ENCODE data around the gene SNAPC5.

The SNAPC5 gene, protein sequence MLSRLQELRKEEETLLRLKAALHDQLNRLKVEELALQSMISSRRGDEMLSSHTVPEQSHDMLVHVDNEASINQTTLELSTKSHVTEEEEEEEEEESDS

DNA sequence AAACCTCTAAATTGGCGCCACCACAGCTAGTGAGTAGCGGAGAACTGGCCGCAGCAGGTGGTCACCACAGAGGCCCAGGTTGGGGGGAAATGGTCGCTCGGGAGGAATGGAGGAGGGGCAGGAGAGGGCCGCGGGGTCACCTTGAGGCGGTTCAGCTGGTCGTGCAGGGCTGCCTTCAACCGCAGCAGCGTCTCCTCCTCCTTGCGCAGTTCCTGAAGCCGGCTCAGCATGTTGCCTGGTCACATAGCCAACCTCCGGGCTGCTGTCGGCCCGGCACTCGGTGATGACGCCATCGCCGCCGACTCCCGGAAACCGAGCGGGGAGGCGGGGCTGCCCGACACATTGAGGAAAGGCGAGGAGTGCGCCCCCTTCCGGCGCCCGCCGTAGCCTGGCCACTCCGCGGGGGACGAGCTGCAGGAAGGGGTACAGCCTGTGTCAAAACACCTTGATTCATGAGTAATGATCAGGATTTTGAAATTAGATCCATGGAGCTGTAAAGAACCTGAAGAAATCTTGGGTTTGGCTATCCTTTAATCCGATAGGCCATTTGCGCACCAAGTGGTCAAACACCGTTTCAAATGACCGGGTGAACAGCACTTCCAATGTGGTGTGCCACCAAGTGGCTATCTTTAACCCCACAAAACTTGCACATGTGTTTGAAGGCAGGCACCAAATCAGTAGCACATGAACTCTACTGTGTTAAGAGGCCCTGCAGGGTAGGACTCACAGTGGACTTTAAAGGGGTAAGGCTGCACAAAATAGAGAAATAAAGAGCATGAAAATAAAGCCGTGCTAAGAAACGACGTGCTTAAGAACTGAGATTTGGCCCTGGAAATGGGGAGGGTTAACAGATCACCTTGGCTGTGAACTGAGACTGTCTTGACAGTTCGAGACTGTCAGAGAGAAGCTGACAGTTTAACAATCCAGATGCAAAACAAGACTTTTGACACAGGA is at the start of gene SNAPC5:
Gene SNAPC5 (minus strand): TSS at position 261 of the 954 bp plus-strand sequence. CDS start 31 bp downstream, at position 230.
- Histone ChIP-seq H3K27me3 (no peaks in the 10 kb centered on the region), H3K4me3 (peak within 1 kb of the TSS; percentile 84), H3K9me3 (no peaks in the 10 kb centered on the region), H3K36me3 (peaks cover 84% of the 10 kb centered on the region), H3K27ac (peak within 1 kb of the TSS; percentile 85), H3K4me2 (peak within 1 kb of the TSS; percentile 80), H3K4me1 (peaks cover 58% of the 10 kb centered on the region), H4K20me1 (peaks cover 50% of the 10 kb centered on the region), H3K9ac (peak within 1 kb of the TSS; percentile 89)
- peak; percentile 52; the same call in 1 of the 2 replicates for TF ChIP-seq Cebpa-rat (IDR thresholded peaks at IDR 0.05)

DNA sequence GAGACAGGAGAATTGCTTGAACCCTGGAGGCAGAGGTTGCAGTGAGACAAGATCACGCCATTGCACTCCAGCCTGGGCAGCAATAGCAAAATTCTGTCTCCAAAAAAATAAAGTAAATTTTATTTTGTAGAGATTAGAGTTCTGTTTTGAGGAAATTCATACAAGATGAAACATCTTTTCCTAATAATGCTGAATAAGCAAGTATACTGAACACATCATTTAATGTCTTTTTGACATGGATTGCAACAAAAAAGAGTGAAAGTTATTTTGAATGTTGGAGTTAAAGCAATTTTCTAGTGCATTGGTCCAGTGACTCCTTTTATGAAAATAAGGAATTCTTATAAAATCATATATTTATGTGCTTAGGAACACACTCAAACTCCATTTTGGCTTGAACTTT is 47.7 kb upstream of the SNAPC5 start:
- Histone ChIP-seq H3K4me2 (no peak overlapping the region), H3K36me3 (peaks cover 50% of the 10 kb centered on the region), H3K9ac (no peak overlapping the region), H3K4me3 (no peak overlapping the region), H3K4me1 (no peaks in the 10 kb centered on the region), H3K27me3 (no peaks in the 10 kb centered on the region), H3K9me3 (no peaks in the 10 kb centered on the region), H3K27ac (no peak overlapping the region), H4K20me1 (no peaks in the 10 kb centered on the region)
- no peak for TF ChIP-seq Cebpa-rat (IDR thresholded peaks at IDR 0.05)

DNA sequence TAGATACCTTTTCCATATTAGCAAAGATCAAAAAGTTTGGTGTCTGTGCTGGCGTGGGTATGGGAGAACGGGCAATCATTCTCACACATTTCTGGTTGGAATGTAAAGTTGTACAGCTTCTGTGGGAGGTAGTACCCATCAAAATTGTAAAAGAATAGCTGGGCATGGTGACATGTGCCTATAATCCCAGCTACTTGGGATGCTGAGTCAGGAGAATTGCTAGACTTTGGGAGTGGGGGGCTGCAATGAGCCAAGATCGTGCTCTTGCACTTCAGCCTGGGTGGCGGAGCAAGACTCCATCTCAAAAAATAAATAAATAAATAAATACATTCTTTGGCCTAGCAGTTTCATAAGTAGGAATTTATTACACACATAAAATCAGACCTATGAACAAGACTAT is 45.3 kb upstream of the SNAPC5 start:
- no peaks in the 10 kb centered on the region for H4K20me1 ChIP-seq
- H3K36me3 ChIP-seq: peaks cover 68% of the 10 kb centered on the region
- no peaks in the 10 kb centered on the region for H3K4me1 ChIP-seq
- H3K9me3 ChIP-seq: no peaks in the 10 kb centered on the region
- H3K4me3 ChIP-seq: no peak overlapping the region
- no peaks in the 10 kb centered on the region for H3K27me3 ChIP-seq
- H3K9ac ChIP-seq: no peak overlapping the region
- H3K4me2 ChIP-seq: no peak overlapping the region
- no peak overlapping the region for H3K27ac ChIP-seq
- TF ChIP-seq Cebpa-rat (IDR thresholded peaks at IDR 0.05): no peak

DNA sequence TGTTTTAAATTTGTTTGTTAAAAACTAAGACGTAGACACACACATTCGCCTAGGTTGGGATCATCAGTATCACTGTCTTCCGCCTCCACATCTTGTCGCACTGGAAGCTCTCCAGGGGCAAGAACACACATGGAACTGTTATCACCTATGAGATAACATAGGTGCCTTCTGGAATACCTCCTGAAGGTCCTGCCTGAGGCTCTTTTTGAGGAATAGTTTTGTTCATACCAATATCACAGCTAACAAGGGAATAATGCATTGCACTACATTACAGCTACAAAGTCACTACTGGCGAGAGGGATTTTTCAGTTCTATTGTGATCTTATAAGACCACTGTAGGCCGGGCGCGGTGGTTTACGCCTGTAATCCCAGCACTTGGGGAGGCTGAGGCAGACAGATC is 37.5 kb upstream of the SNAPC5 start:
- H3K36me3 ChIP-seq: peaks cover 74% of the 10 kb centered on the region
- TF ChIP-seq Cebpa-rat (IDR thresholded peaks at IDR 0.05): no peak
- H3K4me1 ChIP-seq: no peaks in the 10 kb centered on the region
- no peak overlapping the region for H3K9ac ChIP-seq
- H3K4me3 ChIP-seq: no peak overlapping the region
- no peak overlapping the region for H3K4me2 ChIP-seq
- H3K27me3 ChIP-seq: no peaks in the 10 kb centered on the region
- no peaks in the 10 kb centered on the region for H3K9me3 ChIP-seq
- H3K27ac ChIP-seq: no peak overlapping the region
- no peaks in the 10 kb centered on the region for H4K20me1 ChIP-seq

DNA sequence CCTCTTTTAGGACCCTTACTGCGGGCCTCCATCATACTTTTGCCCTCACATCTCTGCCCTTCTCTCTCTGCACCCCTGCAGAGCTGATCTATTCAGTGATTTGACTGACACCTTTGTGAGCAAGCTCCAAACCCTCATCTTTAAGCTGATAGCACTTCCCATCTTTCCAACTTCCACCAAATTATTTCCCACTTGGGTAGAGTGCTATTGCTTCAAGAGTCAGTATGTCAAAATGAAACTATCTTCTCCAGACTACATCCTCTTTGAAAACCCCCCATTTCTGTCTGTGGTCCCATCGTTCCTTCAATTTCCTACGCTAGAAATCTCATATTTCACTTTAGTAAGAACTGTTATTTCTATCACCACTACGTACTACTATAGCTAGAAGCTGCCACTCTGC is 27.3 kb upstream of the SNAPC5 start:
- Histone ChIP-seq H3K9me3 (no peaks in the 10 kb centered on the region), H3K36me3 (peaks cover 85% of the 10 kb centered on the region), H3K9ac (no peak overlapping the region), H3K27ac (no peak overlapping the region), H4K20me1 (no peaks in the 10 kb centered on the region), H3K27me3 (no peaks in the 10 kb centered on the region), H3K4me2 (no peak overlapping the region), H3K4me3 (no peak overlapping the region), H3K4me1 (no peaks in the 10 kb centered on the region)
- TF ChIP-seq Cebpa-rat (IDR thresholded peaks at IDR 0.05): no peak

DNA sequence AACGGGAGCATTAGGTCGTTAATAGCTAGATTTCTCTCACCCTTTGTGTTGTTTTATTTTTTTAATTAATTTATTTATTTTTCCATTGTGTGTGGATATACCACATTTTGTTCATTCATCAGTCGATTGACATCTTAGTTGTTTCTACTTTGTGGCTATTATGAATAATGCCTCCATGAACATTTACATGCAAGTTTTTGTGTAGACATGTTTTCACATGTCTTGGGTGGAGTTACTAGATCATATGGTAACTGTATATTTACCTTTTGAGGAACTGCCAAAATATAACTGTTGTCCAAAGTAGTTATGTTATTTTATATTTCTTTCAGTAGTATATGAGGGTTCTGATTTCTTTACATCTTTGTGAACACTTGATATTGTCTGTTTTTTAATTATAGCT is 26.4 kb upstream of the SNAPC5 start:
- no peak overlapping the region for H3K9ac ChIP-seq
- no peak overlapping the region for H3K4me3 ChIP-seq
- no peaks in the 10 kb centered on the region for H3K9me3 ChIP-seq
- no peak overlapping the region for H3K27ac ChIP-seq
- H4K20me1 ChIP-seq: no peaks in the 10 kb centered on the region
- H3K36me3 ChIP-seq: peaks cover 88% of the 10 kb centered on the region
- H3K4me2 ChIP-seq: no peak overlapping the region
- H3K27me3 ChIP-seq: no peaks in the 10 kb centered on the region
- no peak for TF ChIP-seq Cebpa-rat (IDR thresholded peaks at IDR 0.05)
- H3K4me1 ChIP-seq: no peaks in the 10 kb centered on the region

DNA sequence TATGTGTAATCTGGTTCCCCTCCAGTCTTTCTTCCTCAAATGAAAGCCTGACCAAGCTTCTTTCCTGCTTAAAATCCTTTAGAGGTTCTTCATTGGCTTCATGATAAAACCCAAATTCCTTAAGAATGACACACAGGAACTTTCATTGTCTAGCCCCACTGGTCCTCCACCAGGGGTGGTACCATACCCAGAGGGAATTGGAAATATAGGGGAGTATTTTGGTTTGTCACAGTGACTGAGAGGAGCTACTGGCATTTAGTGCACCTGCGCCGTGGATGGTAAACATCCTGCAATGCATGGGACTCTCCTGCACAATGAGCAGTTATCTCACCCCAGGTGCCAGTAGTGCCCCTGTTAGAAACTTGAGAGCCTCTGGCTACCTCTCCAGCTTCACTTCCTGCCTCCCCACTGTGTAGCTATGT is 18.4 kb upstream of the SNAPC5 start:
- Histone ChIP-seq H3K36me3 (peaks cover 82% of the 10 kb centered on the region), H3K4me1 (no peaks in the 10 kb centered on the region), H3K4me2 (no peak overlapping the region), H4K20me1 (no peaks in the 10 kb centered on the region), H3K27me3 (no peaks in the 10 kb centered on the region), H3K27ac (no peak overlapping the region), H3K9ac (no peak overlapping the region), H3K4me3 (no peak overlapping the region), H3K9me3 (no peaks in the 10 kb centered on the region)
- no peak for TF ChIP-seq Cebpa-rat (IDR thresholded peaks at IDR 0.05)

DNA sequence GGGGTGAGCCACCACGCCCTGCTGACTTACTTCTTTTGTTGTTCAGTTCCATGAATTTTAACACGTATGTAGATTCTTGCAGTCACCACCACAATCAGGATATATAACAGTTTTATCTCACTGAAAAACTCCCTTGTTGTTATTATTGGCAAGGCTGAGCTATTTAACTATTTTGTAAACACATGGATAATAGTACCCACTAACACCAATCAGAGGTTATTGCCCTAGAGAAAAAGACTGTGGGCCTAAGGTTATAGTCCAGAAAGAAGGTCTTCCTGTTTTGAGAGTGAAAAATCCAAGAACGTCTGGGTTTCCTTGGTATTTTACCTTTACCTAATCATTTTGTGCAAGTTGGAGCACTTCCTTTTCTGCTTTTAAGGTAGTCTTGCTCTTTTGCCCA is 17.0 kb upstream of the SNAPC5 start:
- Histone ChIP-seq H3K27me3 (no peaks in the 10 kb centered on the region), H3K9ac (no peak overlapping the region), H3K36me3 (peaks cover 79% of the 10 kb centered on the region), H3K4me3 (no peak overlapping the region), H3K27ac (no peak overlapping the region), H3K4me1 (no peaks in the 10 kb centered on the region), H4K20me1 (no peaks in the 10 kb centered on the region), H3K9me3 (no peaks in the 10 kb centered on the region), H3K4me2 (no peak overlapping the region)
- TF ChIP-seq Cebpa-rat (IDR thresholded peaks at IDR 0.05): no peak

DNA sequence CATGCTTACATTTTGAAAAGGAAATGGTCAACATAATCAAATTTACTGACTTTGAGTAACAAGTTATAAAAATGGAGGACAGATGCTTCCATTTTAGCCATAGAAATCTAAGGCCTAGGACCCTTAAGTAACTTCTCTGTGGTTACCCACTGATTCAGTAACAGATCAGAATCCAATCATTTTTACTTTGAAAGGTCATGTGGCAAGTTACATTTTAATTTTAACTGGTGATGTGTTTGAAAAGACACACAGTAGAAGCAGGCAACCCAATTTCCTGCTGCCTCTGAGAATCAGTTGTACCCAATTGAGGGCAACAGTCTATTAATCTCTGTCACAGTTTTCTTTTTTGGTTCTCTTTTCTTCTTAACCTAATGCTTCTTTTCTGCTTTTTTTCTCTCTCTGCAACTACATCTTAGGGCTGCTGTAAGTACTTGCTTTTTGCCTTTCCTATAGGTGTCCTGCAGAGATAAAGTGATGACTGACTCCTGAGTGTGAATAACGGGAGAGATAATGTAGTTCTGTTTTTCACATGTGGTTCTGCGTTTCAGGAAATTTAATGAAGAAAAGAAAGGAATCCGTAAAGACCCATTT is 10.8 kb upstream of the SNAPC5 start:
- peaks cover 37% of the 10 kb centered on the region for H3K36me3 ChIP-seq
- no peak for TF ChIP-seq Cebpa-rat (IDR thresholded peaks at IDR 0.05)
- H3K4me1 ChIP-seq: peaks cover 17% of the 10 kb centered on the region
- no peak overlapping the region for H3K4me3 ChIP-seq
- no peaks in the 10 kb centered on the region for H3K9me3 ChIP-seq
- no peak overlapping the region for H3K27ac ChIP-seq
- peaks cover 10% of the 10 kb centered on the region for H4K20me1 ChIP-seq
- H3K9ac ChIP-seq: no peak overlapping the region
- H3K4me2 ChIP-seq: 0 out of 2 replicates have a peak overlapping the region, but pooled peaks have one; percentile 10
- H3K27me3 ChIP-seq: no peaks in the 10 kb centered on the region

DNA sequence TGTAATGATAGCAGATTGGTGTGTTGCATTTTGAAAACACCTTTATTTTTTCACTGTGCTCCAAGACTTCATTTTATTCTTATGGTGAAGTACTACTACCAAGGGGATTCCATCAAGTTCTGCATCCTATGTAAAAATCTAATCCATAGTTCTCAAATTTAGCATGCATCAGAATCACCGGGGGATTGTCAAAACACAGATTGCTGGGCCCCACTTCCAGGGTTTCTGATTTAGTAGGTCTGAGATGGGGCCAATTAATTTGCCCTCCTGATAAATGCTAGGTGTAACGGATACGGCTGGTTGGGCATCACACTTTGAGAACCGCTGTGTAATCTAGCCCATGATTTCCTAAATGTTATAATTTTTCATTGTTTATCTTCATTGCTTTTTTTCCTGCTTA is 8.3 kb upstream of the SNAPC5 start:
- Histone ChIP-seq H3K9ac (peak overlapping the region; percentile 98), H4K20me1 (peaks cover 36% of the 10 kb centered on the region), H3K4me1 (peaks cover 43% of the 10 kb centered on the region), H3K9me3 (no peaks in the 10 kb centered on the region), H3K27me3 (no peaks in the 10 kb centered on the region), H3K27ac (peak overlapping the region; percentile 95; the same call in 1 of the 2 replicates), H3K4me2 (peak overlapping the region; percentile 91), H3K4me3 (peak overlapping the region; percentile 86), H3K36me3 (peaks cover 41% of the 10 kb centered on the region)
- TF ChIP-seq Cebpa-rat (IDR thresholded peaks at IDR 0.05): no peak

Data from BLaER1 (cell line).